Neural cell (in vitro differentiated cells): ENCODE measurements around the gene DSTN.

Experiments
- CTCF ChIP-seq: fragments of 450-650 bp; IDR thresholded peaks from 2 replicates; pipeline ENCODE4 v1.5.1; 2014; ENCODE audit warnings: antibody characterized with exemption, mild to moderate bottlenecking, moderate library complexity; ENCODE audit not compliant: poor library complexity, severe bottlenecking
- MXI1 ChIP-seq: fragments of 450-650 bp; conservative IDR thresholded peaks from 2 replicates; pipeline ENCODE4 v1.6.1; 2014; ENCODE audit warnings: antibody characterized with exemption, mild to moderate bottlenecking; ENCODE audit not compliant: poor library complexity, severe bottlenecking
- POLR2AphosphoS5 ChIP-seq: IDR thresholded peaks from 2 replicates; pipeline ENCODE4 v1.6.1; 2012
- TAF1 ChIP-seq: IDR thresholded peaks from 2 replicates; pipeline ENCODE4 v1.6.1; 2012; ENCODE audit warnings: low read depth

- no peak for TF ChIP-seq CTCF
- TF ChIP-seq MXI1, result no peak
- TF ChIP-seq TAF1, result no peak
- no peak for TF ChIP-seq POLR2AphosphoS5
Observed at GRCh38 chr20:17645546-17646208, 75.8 kb downstream of the DSTN start.
